ENCODE results near the gene TMPRSS9. TPM values are rescaled to one million over a fixed set of nuclear protein-coding genes. Genes with fewer than 3 reads are reported as not detected.

The TMPRSS9 gene
- total and polyA plus RNA-seq, 2 of the 13 experiments (the other 11 are each of a cell fraction or from before 2014, with no cell fraction given) = 2.5 to 5.2 TPM

GRCh38 chr19:2338055-2338615, 21.9 kb upstream of the TMPRSS9 start:
- ChIA-PET CTCF (ENCODE audit: low intra/inter-chr PET ratio, low total read pairs) (no interaction called here), POLR2A (no interaction called here)
- no peaks in the 10 kb centered on the region for H3K9me3 ChIP-seq (ENCODE audit: low read length)
- H3K4me2 ChIP-seq (ENCODE audit: low read depth, low read length) = no peak overlapping the region
- H3K4me1 ChIP-seq (ENCODE audit: insufficient read depth, low read length) = peaks cover 14% of the 10 kb centered on the region
- H3K4me3 ChIP-seq (replicated peaks in 1 of 3; ENCODE audit: insufficient read depth in 1 of 3, low read depth in 2 of 3, low read length in 3 of 3) = no peak overlapping the region
- no peaks in the 10 kb centered on the region for H3K27me3 ChIP-seq (ENCODE audit: control insufficient read depth in 1 of 2, insufficient read depth in 2 of 2, low read length in 2 of 2)
- in situ Hi-C loops (cut with HindIII; ENCODE audit: extremely low pct_ligation_motif_present, low pct_unique_long_range_greater_than_20kb) = no loop called here
- no peak for ATAC-seq
- H3K79me2 ChIP-seq (ENCODE audit: insufficient read depth, low read length) = no peaks in the 10 kb centered on the region
- DNase-seq (ENCODE audit: low spot score) = no peak
- intact Hi-C loops (cut with micrococcal nuclease; ENCODE audit: unreplicated experiment) = no loop called here
- no peak overlapping the region for H3K27ac ChIP-seq (ENCODE audit: extremely low read length, insufficient read depth, low read length)
- no TSS peak for BruUV-seq (replicated peaks)
- H2AFZ ChIP-seq (ENCODE audit: low read length) = no peak overlapping the region
- H4K20me1 ChIP-seq (ENCODE audit: insufficient read depth, low read length) = peaks cover 6% of the 10 kb centered on the region; the same call in 1 of the 2 replicates
- 98% methylated on average over 15 of the region's 21 CpGs for WGBS (ENCODE audit: low lambda C conversion rate)
- no peak for FAIRE-seq
- no peaks in the 10 kb centered on the region; a peak in 2 of 5 replicates for H3K36me3 ChIP-seq (replicated peaks in 1 of 2; ENCODE audit: control insufficient read depth in 1 of 2, insufficient read depth in 2 of 2, low read length in 2 of 2)
- no peak overlapping the region for H3K9ac ChIP-seq (ENCODE audit: insufficient read depth, low read depth, low read length)
- TF ChIP-seq PHF21A (CRISPR knock-in tag; IDR thresholded peaks at IDR 0.05) (no peak), ZNF674 (CRISPR knock-in tag; IDR thresholded peaks at IDR 0.05; ENCODE audit: low read depth) (no peak), CC2D1A (CRISPR knock-in tag; IDR thresholded peaks at IDR 0.05) (no peak), MIER3 (CRISPR knock-in tag; IDR thresholded peaks at IDR 0.05; ENCODE audit: borderline replicate concordance) (no peak), TCF12 (IDR thresholded peaks at IDR 0.05) (no peak), TCF12 (CRISPR knock-in tag; IDR thresholded peaks at IDR 0.05) (no peak), ZNF644 (CRISPR knock-in tag; IDR thresholded peaks at IDR 0.05; ENCODE audit: low read depth) (no peak), NR1H2 (CRISPR knock-in tag; IDR thresholded peaks at IDR 0.05; ENCODE audit: borderline replicate concordance, low read depth) (no peak), PCBP2 (optimal IDR thresholded peaks at IDR 0.05; ENCODE audit: low read depth, low read length, poor library complexity, severe bottlenecking) (no peak), FOXK1 (CRISPR knock-in tag; IDR thresholded peaks at IDR 0.05; ENCODE audit: borderline replicate concordance, low read depth) (no peak), JUN (CRISPR knock-in tag; IDR thresholded peaks at IDR 0.05) (no peak), ZNF101 (CRISPR knock-in tag; IDR thresholded peaks at IDR 0.05; ENCODE audit: borderline replicate concordance, low read depth) (no peak), ZNF768 (CRISPR knock-in tag; IDR thresholded peaks at IDR 0.05) (no peak), MXD4 (CRISPR knock-in tag; IDR thresholded peaks at IDR 0.05) (no peak), GPN1 (CRISPR knock-in tag; IDR thresholded peaks at IDR 0.05; ENCODE audit: borderline replicate concordance) (no peak), NFE2 (CRISPR knock-in tag; IDR thresholded peaks at IDR 0.05) (no peak), ATAD3A (CRISPR knock-in tag; IDR thresholded peaks at IDR 0.05) (no peak), KLF9 (CRISPR knock-in tag; IDR thresholded peaks at IDR 0.05; ENCODE audit: low read depth) (no peak), ZNF431 (CRISPR knock-in tag; IDR thresholded peaks at IDR 0.05; ENCODE audit: borderline replicate concordance, low read depth) (no peak), SP4 (CRISPR knock-in tag; IDR thresholded peaks at IDR 0.05) (no peak)
